Skeletal muscle cell (primary cell): ENCODE data around the gene ARHGAP15.
A peak's percentile ranks its signal among the peaks of the same experiment; 100 is the strongest.

Experiments
- DNase-seq: peaks from one replicate; pipeline ENCODE4 v3.0.0-alpha.2; 2010; ENCODE audit warnings: low read depth
- H3K4me3 ChIP-seq: 2 replicates; pipeline ENCODE4 v1.5.1; 2011; ENCODE audit warnings: low read depth, mild to moderate bottlenecking, control low read depth, low read length, moderate library complexity

Gene ARHGAP15

DNA sequence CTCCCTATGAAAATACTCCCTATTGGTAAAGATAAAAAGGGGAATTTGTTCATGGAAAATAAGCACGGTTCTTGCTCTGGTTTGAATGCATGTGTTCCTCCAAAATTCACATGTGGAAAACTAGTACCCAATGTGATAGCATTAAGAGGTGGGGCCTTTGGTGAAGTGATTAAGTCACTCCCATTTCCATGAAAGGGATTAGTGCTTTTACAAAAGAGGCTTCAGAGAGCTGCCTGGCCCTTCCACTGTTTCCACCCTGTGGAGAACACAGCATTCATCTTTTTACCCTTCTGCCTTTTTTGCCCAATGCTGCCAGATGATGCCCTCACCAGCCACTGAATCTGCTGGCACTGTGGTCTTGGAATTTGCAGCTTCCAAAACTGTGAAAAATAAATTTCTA lies 666.8 kb downstream of the ARHGAP15 start:
- no peak overlapping the region for H3K4me3 ChIP-seq
- DNase-seq, result no peak

DNA sequence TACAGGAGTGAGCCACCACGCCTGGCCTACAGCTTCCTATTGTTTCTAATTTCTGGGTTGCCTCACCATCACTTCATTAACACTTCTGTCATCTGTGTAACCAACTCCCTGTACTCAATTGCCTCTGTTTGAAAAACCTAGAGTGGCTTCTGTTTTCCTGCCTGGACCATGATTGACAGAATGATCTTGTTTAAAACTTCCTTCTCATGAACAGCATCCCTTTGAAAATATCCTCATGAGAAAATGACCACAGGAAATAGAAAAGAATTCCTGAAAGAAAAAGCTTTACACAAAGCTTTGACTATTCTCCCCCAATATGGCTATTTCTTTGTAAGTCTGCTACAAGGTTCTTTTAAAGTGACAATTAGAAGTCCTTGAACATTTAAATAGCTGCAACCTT lies 672.3 kb downstream of the ARHGAP15 start:
- no peak for DNase-seq
- H3K4me3 ChIP-seq, result no peak overlapping the region

DNA sequence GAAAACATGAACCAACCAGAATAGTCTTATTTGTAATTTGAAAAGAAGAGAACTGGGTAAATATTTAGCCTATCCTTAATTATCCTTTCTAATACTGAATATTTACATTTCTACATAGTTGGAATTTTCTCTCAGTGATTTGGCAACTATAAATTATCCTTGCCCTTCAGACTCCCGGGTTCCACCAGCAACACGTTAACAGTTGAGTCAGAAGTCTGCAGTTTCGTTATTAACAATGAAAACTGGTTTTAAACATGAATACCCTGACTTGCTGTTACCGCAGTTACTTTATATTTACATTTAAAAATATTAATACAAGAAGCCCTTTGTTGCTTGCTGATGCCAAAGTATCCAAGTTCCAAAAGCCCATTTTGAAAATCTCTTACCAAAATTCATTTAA lies 673.0 kb downstream of the ARHGAP15 start:
- peak; percentile 16 for DNase-seq
- H3K4me3 ChIP-seq, result no peak overlapping the region

DNA sequence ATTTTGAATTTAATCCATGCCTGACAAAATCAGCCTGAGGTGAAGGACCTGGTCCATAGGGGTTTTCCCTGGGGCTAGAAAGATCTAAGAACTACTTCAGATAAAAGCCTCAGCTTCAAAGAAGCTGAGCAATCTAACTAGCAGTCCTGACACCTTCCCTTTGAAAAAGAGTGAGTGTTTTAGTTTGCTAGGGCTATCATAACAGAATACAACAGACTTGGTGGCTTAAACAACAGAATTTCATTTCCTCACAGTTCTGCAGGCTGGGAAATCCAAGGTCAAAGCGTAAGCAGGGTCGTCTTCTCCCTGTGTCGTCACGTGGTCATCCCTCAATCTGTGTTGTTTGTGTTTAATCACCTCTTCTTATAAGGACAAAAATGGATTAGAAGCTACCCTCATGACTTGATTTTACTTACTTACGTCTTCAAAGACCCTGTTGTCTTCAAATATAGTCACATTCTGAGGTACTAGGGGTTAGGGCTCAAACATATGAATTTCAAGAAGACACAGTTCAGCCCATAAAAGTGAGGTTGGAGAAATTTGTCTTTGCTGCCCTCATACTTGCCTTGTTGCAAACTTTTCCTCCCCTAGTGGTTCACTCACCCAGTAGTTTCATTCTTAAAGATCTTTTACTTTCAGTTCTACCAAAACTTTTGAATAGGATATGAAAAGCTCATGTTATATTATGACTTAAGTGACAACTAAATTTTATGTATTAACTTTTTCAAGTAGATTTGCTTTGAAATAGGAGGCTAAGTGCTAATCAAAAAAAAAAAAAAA lies 673.8 kb downstream of the ARHGAP15 start:
- H3K4me3 ChIP-seq, result no peak overlapping the region
- DNase-seq, result no peak

DNA sequence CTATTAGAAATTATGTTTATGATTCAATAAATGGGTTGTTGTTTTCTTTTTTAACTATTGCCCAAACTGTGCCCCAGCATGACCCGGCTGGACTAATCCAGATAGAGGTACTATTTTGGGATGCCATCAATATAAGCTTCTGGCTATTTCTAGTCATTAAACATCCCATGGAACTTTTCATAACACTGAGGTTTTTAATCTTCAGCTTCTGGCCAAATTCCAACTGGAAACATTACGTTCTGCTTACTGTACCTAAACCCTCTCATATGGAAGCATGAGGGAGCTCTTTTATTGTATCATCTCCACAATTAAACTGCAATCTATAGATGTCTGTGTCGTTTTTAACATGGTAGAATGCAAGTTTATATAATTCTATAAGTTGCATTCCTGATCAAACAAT lies 674.7 kb downstream of the ARHGAP15 start:
- no peak overlapping the region for H3K4me3 ChIP-seq
- no peak for DNase-seq

DNA sequence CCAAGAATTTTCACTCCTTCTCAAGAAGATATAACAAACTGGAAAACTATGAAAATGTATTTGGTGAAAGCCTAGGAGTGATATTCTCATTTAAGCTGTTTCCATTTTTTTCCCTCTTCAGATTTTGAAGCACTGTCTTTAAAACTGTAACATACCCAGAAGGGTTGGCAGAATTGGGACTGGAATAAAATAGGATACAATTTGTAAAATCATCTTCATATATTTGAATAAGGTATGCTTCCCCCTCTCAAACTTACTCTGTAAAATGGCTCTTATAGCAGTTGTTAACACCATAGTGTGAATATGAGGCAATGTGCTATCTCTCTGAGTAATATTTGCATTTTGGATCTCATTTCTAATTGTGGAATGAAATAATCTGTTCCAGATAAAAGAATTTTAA lies 676.4 kb downstream of the ARHGAP15 start:
- no peak for DNase-seq
- H3K4me3 ChIP-seq, result no peak overlapping the region

DNA sequence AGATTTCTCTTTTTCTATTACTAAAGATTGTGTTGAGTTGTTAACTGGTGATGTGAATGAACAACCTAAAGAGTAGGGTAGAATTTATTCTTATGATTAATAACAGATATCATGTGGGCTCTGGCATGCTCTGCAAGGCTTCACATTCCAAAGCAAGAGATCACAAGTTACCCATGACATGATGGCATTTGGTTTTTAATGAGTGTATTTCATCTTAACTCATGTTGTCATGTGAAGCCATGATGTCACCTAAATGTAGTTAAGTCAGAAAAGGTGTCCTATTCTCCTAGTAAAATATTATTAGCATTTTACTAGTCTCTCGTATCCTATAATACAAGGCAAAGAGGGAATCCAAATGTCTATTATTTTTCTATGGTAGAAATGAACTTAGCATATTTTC lies 678.0 kb downstream of the ARHGAP15 start:
- H3K4me3 ChIP-seq, result no peak overlapping the region
- DNase-seq, result no peak

DNA sequence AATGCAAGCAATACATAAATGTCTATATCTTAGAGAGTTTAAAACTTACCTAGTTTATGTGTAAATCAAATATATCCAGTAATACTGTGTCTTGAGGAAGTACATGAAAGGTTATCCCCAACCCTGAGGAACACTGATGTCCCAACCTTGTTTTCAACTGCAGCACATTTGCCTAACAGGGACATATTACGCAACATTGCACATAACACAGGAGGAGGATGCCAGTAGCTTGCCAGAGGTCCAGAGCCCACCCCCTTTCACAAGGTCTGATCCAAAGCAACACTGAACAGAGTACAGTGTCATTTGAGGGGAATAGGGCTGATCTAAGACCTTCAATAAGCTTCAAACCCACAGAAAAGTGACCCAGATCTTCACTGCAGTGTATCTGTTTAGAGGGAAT lies 678.5 kb downstream of the ARHGAP15 start:
- no peak for DNase-seq
- H3K4me3 ChIP-seq, result no peak overlapping the region

DNA sequence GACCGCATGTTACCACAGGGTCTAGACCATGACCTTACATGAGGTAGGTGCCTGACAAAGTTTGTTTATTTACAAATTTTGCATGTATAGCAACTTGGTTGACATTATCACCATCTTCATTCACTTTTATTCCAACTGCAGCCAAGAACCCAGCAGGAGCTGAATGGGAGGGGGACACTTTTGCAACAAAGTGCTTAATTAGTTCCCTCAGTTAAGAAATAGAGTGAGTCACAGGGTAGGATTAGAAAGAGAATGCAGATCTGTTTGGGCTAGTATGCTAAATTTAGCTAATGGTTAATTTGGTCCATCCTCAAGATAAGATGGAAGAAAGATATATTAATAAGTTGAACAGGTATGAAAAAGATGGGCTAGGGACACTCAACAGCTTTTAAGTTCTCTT lies 678.9 kb downstream of the ARHGAP15 start:
- DNase-seq, result no peak
- H3K4me3 ChIP-seq, result no peak overlapping the region

DNA sequence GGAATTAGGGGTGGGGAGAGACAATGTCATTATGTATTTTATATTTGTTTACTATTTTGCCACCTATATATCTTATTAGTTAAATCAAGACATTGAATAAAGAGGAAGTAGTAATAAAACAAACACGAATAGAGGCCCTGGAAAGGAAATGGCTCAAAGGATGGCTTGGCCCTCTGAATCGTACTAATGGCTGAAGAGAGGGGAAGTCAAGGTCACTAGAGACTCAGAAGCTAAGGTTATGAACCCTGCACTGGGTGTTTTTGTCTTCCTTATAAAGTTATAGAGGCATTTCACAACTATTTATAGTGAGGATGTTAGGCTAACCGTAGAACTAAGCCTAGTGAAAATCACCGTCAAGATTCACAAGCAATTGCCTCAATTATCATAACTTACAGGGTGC lies 685.9 kb downstream of the ARHGAP15 start:
- no peak for DNase-seq
- no peak overlapping the region for H3K4me3 ChIP-seq

DNA sequence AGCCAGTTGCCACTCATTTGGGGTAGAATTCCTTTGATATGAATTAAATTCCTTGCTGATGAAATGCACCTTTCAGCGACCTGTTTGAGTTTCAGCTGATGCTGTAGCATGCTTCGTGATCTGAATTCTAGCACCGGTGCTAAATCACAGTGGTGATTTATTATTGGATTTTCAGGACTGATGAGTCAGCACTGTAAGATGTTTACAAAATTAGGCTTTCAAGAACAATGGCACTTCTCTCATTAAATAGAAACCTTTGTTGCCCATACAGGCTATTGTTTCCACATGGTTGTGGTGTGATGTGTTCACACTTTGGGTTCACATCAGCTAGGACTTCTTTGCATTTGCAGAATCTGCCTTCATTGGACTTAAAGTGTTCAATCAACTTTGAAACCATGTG lies 687.7 kb downstream of the ARHGAP15 start:
- no peak overlapping the region for H3K4me3 ChIP-seq
- no peak for DNase-seq
